Neural progenitor cell (in vitro differentiated cells): ENCODE data around the gene PPP1R9B.

Source experiments
- CTCF ChIP-seq: fragments of 200-600 bp; sonication (generic); IDR thresholded peaks from 2 replicates; pipeline ENCODE4 v1.5.1; 2017; ENCODE audit warnings: antibody characterized with exemption, mild to moderate bottlenecking
- EZH2 ChIP-seq: fragments of 200-600 bp; sonication (generic); IDR thresholded peaks from 2 replicates; pipeline ENCODE4 v1.6.1; 2017; ENCODE audit warnings: antibody characterized with exemption, mild to moderate bottlenecking, moderate library complexity

GRCh38 chr17:50199803-50200456 lies 49.5 kb upstream of the PPP1R9B start:
- TF ChIP-seq CTCF (no peak), EZH2 (no peak)
